OCI-LY7 (cell line): Measurements from ENCODE around the gene LMBRD2. TPM values are rescaled to one million over a fixed set of nuclear protein-coding genes. Genes with fewer than 3 reads are reported as not detected.

Source experiments
- BruUV-seq: library from RNA; stranded (reverse); fragments of 400-500 nt; replicated peaks from 2 replicates; lab custom pipeline; 2021; lab: Mats Ljungman, UMichigan
- CTCF ChIA-PET: fragments of 300-600 bp; sonication (Branson Sonifier 250); formaldehyde crosslinking; loops from one replicate; lab custom pipeline; 2022; ENCODE audit warnings: antibody characterized with exemption; ENCODE audit not compliant: unreplicated experiment; lab: Charles Lee
- POLR2A ChIA-PET: fragments of 300-600 bp; sonication (Branson Sonifier 250); formaldehyde crosslinking; loops from one replicate; lab custom pipeline; 2022; ENCODE audit warnings: antibody characterized with exemption; lab: Charles Lee
- DNase-seq: peaks from one replicate; pipeline ENCODE4 v3.0.0-alpha.2; 2015; ENCODE audit warnings: low spot score
- H2AFZ ChIP-seq: fragments of 200-600 bp; sonication (generic), shearing (Covaris generic); 2 replicates; pipeline ENCODE4 v1.6.1; 2014; ENCODE audit warnings: mild to moderate bottlenecking, antibody characterized with exemption, low read length, moderate library complexity
- H3K27ac ChIP-seq: fragments of 200-600 bp; sonication (generic); 2 replicates; pipeline ENCODE4 v1.5.1; 2014; ENCODE audit warnings: mixed run types, low read depth, mild to moderate bottlenecking, moderate library complexity, low read length, inconsistent platforms; ENCODE audit not compliant: poor library complexity, severe bottlenecking
- H3K36me3 ChIP-seq: fragments of 200-600 bp; sonication (generic); 2 replicates; pipeline ENCODE4 v1.6.1; 2014; ENCODE audit warnings: mild to moderate bottlenecking, antibody characterized with exemption, low read length, moderate library complexity, mixed read lengths; ENCODE audit not compliant: insufficient read depth
- H3K4me1 ChIP-seq: fragments of 200-600 bp; sonication (generic); 2 replicates; pipeline ENCODE4 v1.5.1; 2014; ENCODE audit warnings: mild to moderate bottlenecking, low read length; ENCODE audit not compliant: insufficient read depth, poor library complexity, severe bottlenecking
- H3K4me2 ChIP-seq: fragments of 200-600 bp; sonication (generic); 2 replicates; pipeline ENCODE4 v1.6.1; 2014; ENCODE audit warnings: mild to moderate bottlenecking, low read length
- H3K4me3 ChIP-seq: fragments of 200-600 bp; sonication (generic); 2 replicates; pipeline ENCODE4 v1.5.1; 2014; ENCODE audit warnings: mild to moderate bottlenecking, low read depth, low read length; ENCODE audit not compliant: poor library complexity, severe bottlenecking
- H3K79me2 ChIP-seq: fragments of 200-600 bp; sonication (generic); 2 replicates; pipeline ENCODE4 v1.6.1; 2016; ENCODE audit warnings: low read depth, mild to moderate bottlenecking, low read length, moderate library complexity, mixed read lengths; ENCODE audit not compliant: insufficient read depth
- H3K9me2 ChIP-seq: fragments of 200-600 bp; sonication (generic); 2 replicates; pipeline ENCODE4 v1.6.1; 2016; ENCODE audit warnings: mild to moderate bottlenecking, low read length, mixed read lengths; ENCODE audit not compliant: insufficient read depth
- H3K9me3 ChIP-seq: fragments of 200-600 bp; sonication (generic); 2 replicates; pipeline ENCODE4 v1.6.1; 2014; ENCODE audit warnings: mild to moderate bottlenecking, mixed run types, low read length, mixed read lengths
- H4K20me1 ChIP-seq: fragments of 200-600 bp; sonication (generic); 2 replicates; pipeline ENCODE4 v1.6.1; 2014; ENCODE audit warnings: mild to moderate bottlenecking, antibody characterized with exemption, low read length, moderate library complexity, mixed read lengths; ENCODE audit not compliant: insufficient read depth
- CTCF ChIP-seq: fragments of 200-600 bp; sonication (generic); conservative IDR thresholded peaks from 2 replicates; pipeline ENCODE4 v1.5.1; 2014; ENCODE audit warnings: mild to moderate bottlenecking, antibody characterized with exemption, low read length, moderate library complexity, mixed read lengths
- EZH2phosphoT487 ChIP-seq: fragments of 200-600 bp; sonication (generic); IDR thresholded peaks from 2 replicates; pipeline ENCODE4 v1.6.1; 2018; ENCODE audit warnings: low read depth, borderline replicate concordance, mild to moderate bottlenecking, mixed run types, antibody characterized with exemption, low read length, moderate library complexity, mixed read lengths
- intact Hi-C: fragments of 100-400 bp; cut with micrococcal nuclease; formaldehyde crosslinking; loops from one replicate; pipeline ENCODE4 v1.10.0; 2022; ENCODE audit not compliant: unreplicated experiment
- total RNA-seq, 2 experiments: library from RNA; depleted of rRNA in 1 of 2; stranded (reverse); fragments of >200 nt in 1 of 2; shearing (Covaris generic) in 1 of 2; gene quantifications; 2 replicates each; pipeline ENCODE4 v1.2.3, GENCODE V29; 2014 to 2022

Gene LMBRD2
- total RNA-seq, 2 experiments from 2014 or later, result 9.1 to 18.3 TPM

DNA sequence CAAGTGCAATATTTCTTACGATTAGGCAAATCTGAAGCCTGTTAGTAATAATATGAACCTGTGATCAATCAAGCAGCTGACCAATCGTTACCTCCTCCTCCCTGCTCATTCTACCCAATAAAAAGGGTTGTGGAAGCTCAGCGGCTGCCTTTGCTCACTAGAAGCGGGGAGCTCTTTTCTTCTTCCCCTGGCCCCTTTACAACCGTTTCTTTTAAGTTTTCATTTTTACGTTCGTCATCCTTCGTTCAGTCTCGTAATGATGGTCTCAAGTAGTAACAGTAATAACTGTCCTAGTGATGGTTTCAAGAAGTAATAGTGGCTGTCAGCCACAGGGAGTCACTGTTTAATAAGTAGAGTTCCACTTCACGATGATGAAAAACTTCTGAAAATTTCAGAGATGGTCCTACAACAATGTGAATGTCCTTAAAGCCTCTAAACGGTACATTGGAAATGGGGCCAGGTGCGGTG is 91.2 kb downstream of the LMBRD2 start:
- H3K79me2 ChIP-seq, result no peaks in the 10 kb centered on the region
- no peak overlapping the region for H3K4me2 ChIP-seq
- H3K4me1 ChIP-seq, result no peaks in the 10 kb centered on the region
- intact Hi-C loops, result no loop called here
- CTCF ChIA-PET, result no interaction called here
- DNase-seq, result peak; percentile 30
- POLR2A ChIA-PET, result no interaction called here
- H3K27ac ChIP-seq, result no peak overlapping the region
- H2AFZ ChIP-seq, result 0 out of 2 replicates have a peak overlapping the region, but pooled peaks have one; percentile 2
- no peaks in the 10 kb centered on the region for H3K36me3 ChIP-seq
- no peak overlapping the region for H3K4me3 ChIP-seq
- H3K9me2 ChIP-seq, result no peaks in the 10 kb centered on the region
- no peaks in the 10 kb centered on the region for H4K20me1 ChIP-seq
- TF ChIP-seq CTCF (peak; percentile 68), EZH2phosphoT487 (no peak)
- no TSS peak for BruUV-seq
- H3K9me3 ChIP-seq, result no peaks in the 10 kb centered on the region

DNA sequence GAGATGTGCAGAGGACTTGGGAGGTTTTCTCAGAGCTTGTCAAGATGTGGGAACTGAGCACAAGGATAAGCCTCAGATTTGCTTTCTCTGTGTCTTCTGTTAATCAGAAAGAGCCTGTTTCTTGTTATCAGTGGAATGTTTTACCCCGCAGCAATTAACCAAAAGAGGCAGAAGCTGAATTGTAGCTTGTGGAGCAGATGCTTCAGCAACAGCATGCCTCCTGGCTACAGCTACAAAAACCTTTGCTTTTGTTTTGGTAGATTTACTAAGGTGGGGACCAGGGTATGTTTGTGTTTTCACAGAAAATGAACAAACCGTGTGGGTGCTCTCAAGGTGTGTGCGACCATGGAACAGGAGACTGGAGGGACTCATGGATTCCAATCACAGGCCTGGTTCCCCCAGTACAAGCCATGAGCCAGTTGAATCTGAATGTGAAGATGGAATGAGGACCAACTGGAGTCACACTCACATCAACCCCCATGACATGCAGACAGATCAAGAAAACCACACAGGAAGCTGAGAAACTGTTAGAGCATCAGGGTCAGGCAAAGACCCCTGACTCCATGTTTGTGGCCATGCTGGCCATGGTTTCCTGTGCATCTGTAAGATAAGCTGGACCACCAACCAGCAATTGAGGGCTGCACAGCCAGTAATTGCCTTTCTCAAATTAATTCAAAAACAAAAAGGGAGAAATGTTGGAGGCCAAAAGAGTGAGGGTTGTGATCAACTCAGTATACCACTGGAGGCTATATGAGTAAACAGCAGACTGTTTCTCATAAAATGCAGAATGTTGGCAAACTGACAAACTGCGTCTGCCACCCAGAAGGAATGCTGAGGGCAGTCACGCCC is 91.9 kb downstream of the LMBRD2 start:
- Histone ChIP-seq H3K9me2 (no peaks in the 10 kb centered on the region), H4K20me1 (no peaks in the 10 kb centered on the region), H3K79me2 (no peaks in the 10 kb centered on the region), H3K27ac (no peak overlapping the region), H3K4me1 (no peaks in the 10 kb centered on the region), H3K4me2 (no peak overlapping the region), H3K36me3 (no peaks in the 10 kb centered on the region), H2AFZ (no peak overlapping the region), H3K4me3 (no peak overlapping the region), H3K9me3 (no peaks in the 10 kb centered on the region)
- POLR2A ChIA-PET, result interaction anchor here (0.7 kb wide), 1 partner anchor 1254 kb away, joined by 3 read pairs; no protein-coding TSS in a partner anchor
- CTCF ChIA-PET, result no interaction called here
- BruUV-seq, result no TSS peak
- TF ChIP-seq EZH2phosphoT487 (no peak), CTCF (no peak)
- intact Hi-C loops, result no loop called here
- DNase-seq, result no peak

- Histone ChIP-seq H3K27ac (no peak overlapping the region), H3K36me3 (no peaks in the 10 kb centered on the region), H3K9me3 (no peaks in the 10 kb centered on the region), H2AFZ (no peak overlapping the region), H3K4me2 (no peak overlapping the region), H4K20me1 (no peaks in the 10 kb centered on the region), H3K79me2 (no peaks in the 10 kb centered on the region), H3K4me3 (no peak overlapping the region), H3K4me1 (no peaks in the 10 kb centered on the region), H3K9me2 (no peaks in the 10 kb centered on the region)
- POLR2A ChIA-PET, result interaction anchor here (0.5 kb wide), 1 partner anchor 207 kb away, joined by 7 read pairs; no protein-coding TSS in a partner anchor
- no peak for DNase-seq
- intact Hi-C loops, result no loop called here
- TF ChIP-seq EZH2phosphoT487, result no peak
- TF ChIP-seq CTCF, result no peak
- CTCF ChIA-PET, result no interaction called here
- BruUV-seq, result no TSS peak
Measured at GRCh38 chr5:36058776-36059175, 92.9 kb downstream of the LMBRD2 start.
